H1 (cell line): ENCODE data around the gene PDK2. TPM values are rescaled to one million over a fixed set of nuclear protein-coding genes. Genes with fewer than 3 reads are reported as not detected.

Source experiments
- CTCF ChIA-PET: fragments of 300-600 bp; sonication (Branson Sonifier 250); formaldehyde crosslinking; loops from one replicate; lab custom pipeline; 2021; ENCODE audit not compliant: partially characterized antibody; lab: Charles Lee
- POLR2A ChIA-PET: fragments of 300-600 bp; sonication (Branson Sonifier 250); formaldehyde crosslinking; loops from one replicate; lab custom pipeline; 2021; ENCODE audit warnings: inconsistent platforms; ENCODE audit not compliant: partially characterized antibody; lab: Charles Lee
- DNase-seq, 2 experiments: peaks; one replicate each; pipeline versions ENCODE4 v3.0.0 to v3.0.0-alpha.2; 2010 to 2022; ENCODE audit warnings: low spot score in 2 of 2, low read depth in 1 of 2, mixed read lengths in 1 of 2
- FAIRE-seq: peaks from 2 replicates; lab custom pipeline; 2011; peaks lifted over from hg19 to GRCh38; lab: Jason Lieb, UNC
- H2AFZ ChIP-seq: 2 replicates; pipeline ENCODE4 v1.8.1; 2012; ENCODE audit warnings: low read length, inconsistent platforms
- H2AK5ac ChIP-seq: 2 replicates; pipeline ENCODE4 v1.6.1; 2013; ENCODE audit warnings: low read depth, low read length
- H2BK120ac ChIP-seq: replicated peaks from 2 replicates; pipeline ENCODE3; 2013; ENCODE audit warnings: low read depth, low read length, inconsistent platforms
- H2BK12ac ChIP-seq: 2 replicates; pipeline ENCODE4 v1.6.1; 2013; ENCODE audit warnings: low read depth, low read length
- H2BK15ac ChIP-seq: 2 replicates; pipeline ENCODE4 v1.6.1; 2013; ENCODE audit warnings: low read length
- H2BK20ac ChIP-seq: 2 replicates; pipeline ENCODE4 v1.6.1; 2013; ENCODE audit warnings: low read length
- H2BK5ac ChIP-seq: 2 replicates; pipeline ENCODE4 v1.6.1; 2013; ENCODE audit warnings: low read depth, low read length
- H3K14ac ChIP-seq: 2 replicates; pipeline ENCODE4 v1.6.1; 2013; ENCODE audit warnings: inconsistent platforms; ENCODE audit not compliant: insufficient read length
- H3K18ac ChIP-seq: 2 replicates; pipeline ENCODE4 v1.6.1; 2013; ENCODE audit warnings: low read length; ENCODE audit errors: extremely low read depth
- H3K23ac ChIP-seq: 2 replicates; pipeline ENCODE4 v1.6.1; 2013; ENCODE audit warnings: inconsistent platforms; ENCODE audit not compliant: insufficient read length
- H3K23me2 ChIP-seq: 2 replicates; pipeline ENCODE4 v1.6.1; 2013; ENCODE audit warnings: low read depth, low read length
- H3K27ac ChIP-seq: 2 replicates; pipeline ENCODE4 v1.6.1; 2011; ENCODE audit warnings: low read depth, low read length, inconsistent platforms
- H3K27me3 ChIP-seq, 4 experiments: replicated peaks in 1 of 4; 1 replicate in 1 of 4; 2 replicates in 3 of 4; pipeline versions ENCODE4 v1.6.1 to v1.8.1; 2011 to 2013; ENCODE audit warnings: low read length in 3 of 4, mild to moderate bottlenecking in 3 of 4, inconsistent platforms in 2 of 4, mixed read lengths in 2 of 4, moderate library complexity in 1 of 4; ENCODE audit not compliant: control insufficient read depth in 3 of 4, insufficient read depth in 3 of 4; ENCODE audit errors: extremely low read depth in 1 of 4
- H3K36me3 ChIP-seq, 4 experiments: 2 replicates each; pipeline versions ENCODE4 v1.6.1 to v1.8.1; 2011 to 2013; ENCODE audit warnings: mild to moderate bottlenecking in 4 of 4, low read length in 3 of 4, moderate library complexity in 2 of 4, control low read depth in 1 of 4, inconsistent platforms in 1 of 4; ENCODE audit not compliant: insufficient read depth in 4 of 4, control insufficient read depth in 2 of 4
- H3K4ac ChIP-seq: replicated peaks from 2 replicates; pipeline ENCODE3; 2013; ENCODE audit warnings: low read length, low read depth, mixed read lengths, inconsistent platforms; ENCODE audit not compliant: insufficient read length
- H3K4me1 ChIP-seq, 4 experiments: replicated peaks in 1 of 4; 1 replicate in 1 of 4; 2 replicates in 3 of 4; pipeline versions ENCODE4 v1.6.1 to v1.8.1; 2011 to 2013; ENCODE audit warnings: low read length in 3 of 4, inconsistent platforms in 2 of 4, mixed read lengths in 1 of 4; ENCODE audit not compliant: insufficient read depth in 4 of 4, control insufficient read depth in 3 of 4
- H3K4me2 ChIP-seq, 2 experiments: 2 replicates each; pipeline versions ENCODE4 v1.6.1 to v1.8.1; 2011 to 2013; ENCODE audit warnings: low read depth in 2 of 2, low read length in 2 of 2, control low read depth in 1 of 2, inconsistent platforms in 1 of 2, mild to moderate bottlenecking in 1 of 2; ENCODE audit not compliant: insufficient read depth in 1 of 2
- H3K4me3 ChIP-seq, 4 experiments: fragments of 200-600, 300-600 bp in 1 of 4; sonication (generic), shearing (Covaris generic), sonication (Bioruptor Twin) in 1 of 4; 2 replicates each; pipeline versions ENCODE4 v1.5.1 to v1.8.1; 2011 to 2016; ENCODE audit warnings: low read length in 4 of 4, low read depth in 3 of 4, control low read depth in 2 of 4, inconsistent platforms in 2 of 4, mild to moderate bottlenecking in 2 of 4, mixed read lengths in 1 of 4, moderate library complexity in 1 of 4; ENCODE audit not compliant: insufficient read depth in 2 of 4; ENCODE audit errors: extremely low read depth in 1 of 4
- H3K56ac ChIP-seq: replicated peaks from 2 replicates; pipeline ENCODE3; 2013; ENCODE audit warnings: low read depth, mild to moderate bottlenecking, mixed read lengths, low read length, inconsistent platforms; ENCODE audit not compliant: insufficient read length
- H3K79me1 ChIP-seq: 2 replicates; pipeline ENCODE4 v1.6.1; 2013; ENCODE audit warnings: low read depth, low read length, control low read depth
- H3K79me2 ChIP-seq, 2 experiments: 2 replicates each; pipeline versions ENCODE4 v1.6.1 to v1.8.1; 2012 to 2013; ENCODE audit warnings: low read length in 2 of 2, mild to moderate bottlenecking in 2 of 2, inconsistent platforms in 1 of 2; ENCODE audit not compliant: insufficient read depth in 2 of 2, control insufficient read depth in 1 of 2
- H3K9ac ChIP-seq, 4 experiments: replicated peaks in 1 of 4; 1 replicate in 1 of 4; 2 replicates in 3 of 4; pipeline versions ENCODE4 v1.6.1 to v1.8.1; 2011 to 2013; ENCODE audit warnings: low read depth in 3 of 4, low read length in 3 of 4, control low read depth in 2 of 4, mild to moderate bottlenecking in 2 of 4, moderate library complexity in 2 of 4, inconsistent platforms in 1 of 4; ENCODE audit errors: extremely low read depth in 1 of 4
- H3K9me3 ChIP-seq, 2 experiments: 2 replicates each; pipeline versions ENCODE4 v1.6.1 to v1.8.1; 2012 to 2013; ENCODE audit warnings: mild to moderate bottlenecking in 2 of 2, moderate library complexity in 2 of 2, control low read depth in 1 of 2, inconsistent platforms in 1 of 2, low read depth in 1 of 2, low read length in 1 of 2, mixed read lengths in 1 of 2; ENCODE audit not compliant: insufficient read depth in 2 of 2
- H4K20me1 ChIP-seq, 2 experiments: replicated peaks in 1 of 2; 2 replicates each; pipeline versions ENCODE3 to v1.8.1; 2011 to 2013; ENCODE audit warnings: inconsistent platforms in 2 of 2, low read length in 2 of 2, mild to moderate bottlenecking in 1 of 2; ENCODE audit not compliant: insufficient read depth in 2 of 2, control insufficient read depth in 1 of 2
- H4K5ac ChIP-seq: 2 replicates; pipeline ENCODE4 v1.6.1; 2013; ENCODE audit warnings: low read length, low read depth, mixed read lengths, inconsistent platforms; ENCODE audit not compliant: insufficient read length
- H4K8ac ChIP-seq: 2 replicates; pipeline ENCODE4 v1.8.0; 2013; ENCODE audit warnings: mild to moderate bottlenecking, moderate library complexity, low read length, inconsistent platforms; ENCODE audit not compliant: insufficient read depth; ENCODE audit errors: extremely low read depth
- H4K91ac ChIP-seq: replicated peaks from 2 replicates; pipeline ENCODE3; 2013; ENCODE audit warnings: low read length, mixed read lengths, inconsistent platforms; ENCODE audit not compliant: insufficient read length
- EGR1 ChIP-seq: IDR thresholded peaks from 2 replicates; pipeline ENCODE4 v1.6.1; 2011; ENCODE audit warnings: low read depth, low read length, borderline replicate concordance
- GTF2F1 ChIP-seq: IDR thresholded peaks from 2 replicates; pipeline ENCODE4 v1.6.1; 2012; ENCODE audit warnings: low read depth, low read length, improper control_type of control experiment, borderline replicate concordance
- HDAC6 ChIP-seq: IDR thresholded peaks from one replicate; pipeline ENCODE4 v1.7.1; 2012; ENCODE audit warnings: low read depth, mild to moderate bottlenecking, inconsistent platforms, low read length, moderate library complexity
- KDM1A ChIP-seq: fragments of 200-600, 300-600 bp; sonication (generic); IDR thresholded peaks from 2 replicates; pipeline ENCODE4 v1.7.1; 2016; ENCODE audit warnings: mild to moderate bottlenecking, low read length, borderline replicate concordance
- SIX5 ChIP-seq: IDR thresholded peaks from 2 replicates; pipeline ENCODE4 v1.6.1; 2011; ENCODE audit warnings: mild to moderate bottlenecking, low read depth, low read length
- SP1 ChIP-seq: IDR thresholded peaks from 2 replicates; pipeline ENCODE4 v1.6.1; 2011; ENCODE audit warnings: low read depth, low read length
- SRF ChIP-seq: IDR thresholded peaks from 2 replicates; pipeline ENCODE4 v1.6.1; 2011; ENCODE audit warnings: mild to moderate bottlenecking, low read depth, low read length, moderate library complexity
- TCF12 ChIP-seq: IDR thresholded peaks from 2 replicates; pipeline ENCODE4 v1.6.1; 2011; ENCODE audit warnings: low read depth, mild to moderate bottlenecking, low read length
- TEAD4 ChIP-seq: IDR thresholded peaks from 2 replicates; pipeline ENCODE4 v1.6.1; 2012; ENCODE audit warnings: low read depth, low read length, inconsistent platforms, mixed read lengths
- WGBS, 2 experiments: shearing (Covaris generic) in 1 of 2; methylation state at CpG; one replicate each; pipeline versions ENCODE4 v1.1.6 to v1.1.7; 2013 to 2015; ENCODE audit warnings: low lambda C conversion rate in 2 of 2, mixed read lengths in 2 of 2, inconsistent platforms in 1 of 2, low coverage in 1 of 2, missing lambda C conversion rate in 1 of 2; ENCODE audit not compliant: insufficient replicate concordance in 2 of 2, insufficient coverage in 1 of 2, insufficient read length in 1 of 2; ENCODE audit errors: extremely low coverage in 1 of 2, missing lambda C conversion rate in 1 of 2; 5-methylcytosine and 5-hydroxymethylcytosine counted together
- polyA plus RNA-seq, 7 experiments: library from polyadenylated mRNA; depleted of rRNA in 3 of 7; stranded (reverse) in 5 of 7; unstranded in 2 of 7; fragments of >200 nt in 5 of 7; fragments of 200-250 nt in 2 of 7; gene quantifications; 1 replicate in 5 of 7; 2 replicates in 1 of 7; 4 replicates in 1 of 7; pipeline versions ENCODE4 v1.2.1 to v1.2.3, GENCODE V29; 2011 to 2013; ENCODE audit warnings: missing spikeins in 2 of 7, mixed read lengths in 2 of 7
- total RNA-seq: library from RNA; stranded (reverse); fragmentation: NEBNext Ultra II Directional; extraction: Animal tissue kit (Norgen Biotek cat#: 25700); gene quantifications from 2 replicates; pipeline ENCODE4 v1.2.1, GENCODE V29; 2021
- TF ChIP-seq, protein P1 (sequence below): IDR thresholded peaks from 2 replicates; pipeline ENCODE4 v1.6.1; 2012; ENCODE audit warnings: inconsistent platforms
- TF ChIP-seq, protein P2 (sequence below): IDR thresholded peaks from 2 replicates; pipeline ENCODE4 v1.6.1; 2011; ENCODE audit warnings: low read depth, mild to moderate bottlenecking, low read length; ENCODE audit not compliant: insufficient read depth

Gene PDK2
- total and polyA plus RNA-seq, 2 of the 8 experiments (the other 6 are each of a cell fraction or from before 2014, with no cell fraction given): 18.3 to 121 TPM

DNA sequence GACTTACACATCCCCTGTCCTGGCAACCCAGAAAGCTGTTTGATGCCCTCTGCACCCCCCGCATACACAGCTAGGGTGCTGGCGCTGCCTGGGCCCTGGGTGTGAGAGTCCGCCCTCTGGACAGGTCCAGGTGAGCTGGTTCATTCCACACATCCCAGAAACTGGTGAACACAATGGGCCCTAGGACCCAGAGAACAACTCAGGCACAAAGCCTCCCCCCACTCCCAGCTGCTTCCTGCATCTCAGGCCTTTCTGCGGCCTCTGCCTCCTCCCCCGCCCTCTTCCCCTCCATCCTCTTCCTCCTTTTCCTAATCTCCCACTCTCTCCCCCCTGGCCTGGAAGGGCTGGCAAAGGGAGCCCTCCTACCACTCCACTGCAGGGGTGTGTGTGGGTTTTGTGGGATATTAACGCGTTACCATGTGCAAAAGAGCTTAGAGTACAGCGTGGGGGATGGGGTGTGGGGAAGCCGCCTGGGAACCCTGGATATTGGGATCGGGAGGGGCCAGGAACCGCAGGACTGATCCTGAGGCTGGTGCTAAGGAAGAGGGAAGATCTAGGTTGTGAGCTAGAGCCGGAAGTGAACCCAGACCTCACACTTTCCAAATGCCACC, 56.9 kb downstream of the PDK2 start:
- Histone ChIP-seq H3K14ac (no peak overlapping the region), H3K4me2 (peak overlapping the region; percentile 87 to 88), H3K23me2 (peaks cover 30% of the 10 kb centered on the region), H3K4me1 (peaks cover 0 to 22% (median 15%) of the 10 kb centered on the region in 4 experiments; a peak in 6 of 7 replicates), H2BK5ac (peak overlapping the region; percentile 93; the same call in 1 of the 2 replicates), H2BK120ac (peak overlapping the region; percentile 73), H3K23ac (no peak overlapping the region), H3K9ac (no peak overlapping the region), H3K18ac (peak overlapping the region; percentile 94), H3K27ac (peak overlapping the region; percentile 30; the same call in 1 of the 2 replicates), H3K9me3 (no peaks in the 10 kb centered on the region), H3K56ac (peak overlapping the region; percentile 59), H3K79me1 (peaks cover 3% of the 10 kb centered on the region), H3K4ac (peak overlapping the region; percentile 76), H2BK20ac (peak overlapping the region; percentile 66; the same call in 1 of the 2 replicates), H4K20me1 (peaks cover 5 to 6% of the 10 kb centered on the region in 2 experiments), H3K79me2 (no peaks in the 10 kb centered on the region), H2BK12ac (no peak overlapping the region), H4K91ac (peak overlapping the region; percentile 79), H3K36me3 (no peaks in the 10 kb centered on the region), H4K5ac (peak overlapping the region; percentile 84), H2AK5ac (no peak overlapping the region), H2AFZ (no peak overlapping the region), H3K27me3 (peaks cover 2 to 17% (median 15%) of the 10 kb centered on the region in 4 experiments; a peak in 6 of 7 replicates), H4K8ac (no peak overlapping the region), H2BK15ac (no peak overlapping the region), H3K4me3 (peak overlapping the region; percentile 21 to 64 (median 52); a peak in 7 of 8 replicates)
- POLR2A ChIA-PET: interaction anchor here (0.6 to 2.6 kb wide), 17 partner anchors 9 to 294 kb away, joined by 3 to 25 read pairs (median 4); partner anchors contain the start of genes COL1A1, PDK2 and SAMD14
- no peak for FAIRE-seq
- DNase-seq: peak in 1 of 2 experiments; percentile 85
- 8% methylated on average over 12 of the region's 12 CpGs; no CpG with 5 or more reads in 1 of the 2 experiments for WGBS, 2 experiments
- CTCF ChIA-PET: interaction anchor here (0.8 to 21.5 kb wide), 17 partner anchors 9 to 246 kb away, joined by 3 to 299 read pairs (median 5); partner anchors contain the start of genes LRRC59, PDK2, SAMD14 and SGCA
- peak; percentile 58; the same call in 1 of the 2 replicates for TF ChIP-seq KDM1A
- TF ChIP-seq HDAC6: no peak
- 0 out of 2 replicates have a peak, but pooled peaks have one; percentile 21 for TF ChIP-seq TEAD4
- TF ChIP-seq TCF12: peak; percentile 77
- no peak for TF ChIP-seq SIX5
- TF ChIP-seq SP1: peak; percentile 90
- TF ChIP-seq, protein P1, sequence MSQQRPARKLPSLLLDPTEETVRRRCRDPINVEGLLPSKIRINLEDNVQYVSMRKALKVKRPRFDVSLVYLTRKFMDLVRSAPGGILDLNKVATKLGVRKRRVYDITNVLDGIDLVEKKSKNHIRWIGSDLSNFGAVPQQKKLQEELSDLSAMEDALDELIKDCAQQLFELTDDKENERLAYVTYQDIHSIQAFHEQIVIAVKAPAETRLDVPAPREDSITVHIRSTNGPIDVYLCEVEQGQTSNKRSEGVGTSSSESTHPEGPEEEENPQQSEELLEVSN: no peak
- TF ChIP-seq, protein P2, sequence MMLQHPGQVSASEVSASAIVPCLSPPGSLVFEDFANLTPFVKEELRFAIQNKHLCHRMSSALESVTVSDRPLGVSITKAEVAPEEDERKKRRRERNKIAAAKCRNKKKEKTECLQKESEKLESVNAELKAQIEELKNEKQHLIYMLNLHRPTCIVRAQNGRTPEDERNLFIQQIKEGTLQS: no peak
- no peak for TF ChIP-seq GTF2F1
- peak; percentile 98 for TF ChIP-seq EGR1
- TF ChIP-seq SRF: no peak
